A673 (cell line): ENCODE results near the gene IRS1. TPM values are rescaled to one million over a fixed set of nuclear protein-coding genes. Genes with fewer than 3 reads are reported as not detected.

ENCODE experiments used
- BruUV-seq: library from RNA; stranded (reverse); fragments of 400-500 nt; replicated peaks from 2 replicates; lab custom pipeline; 2021; lab: Mats Ljungman, UMichigan
- CTCF ChIA-PET: fragments of 300-600 bp; sonication (Branson Sonifier 250); formaldehyde crosslinking; loops from one replicate; lab custom pipeline; 2022; ENCODE audit warnings: antibody characterized with exemption; lab: Charles Lee
- POLR2A ChIA-PET: fragments of 300-600 bp; sonication (Branson Sonifier 250); formaldehyde crosslinking; loops from one replicate; lab custom pipeline; 2022; ENCODE audit warnings: antibody characterized with exemption; ENCODE audit not compliant: low non-redundant PET; lab: Charles Lee
- DNase-seq: peaks from one replicate; pipeline ENCODE4 v3.0.0-alpha.2; 2015; ENCODE audit warnings: low spot score
- H3K27ac ChIP-seq: fragments of 200-600 bp; sonication (generic); 2 replicates; pipeline ENCODE4 v1.5.1; 2016; ENCODE audit warnings: mixed run types, low read depth, mild to moderate bottlenecking, mixed read lengths, antibody characterized with exemption, low read length; ENCODE audit not compliant: poor library complexity, severe bottlenecking
- H3K27me3 ChIP-seq: fragments of 200-600 bp; sonication (generic); replicated peaks from 2 replicates; pipeline ENCODE4 v1.6.1; 2017; ENCODE audit warnings: mixed run types, low read depth, mild to moderate bottlenecking, mixed read lengths, antibody characterized with exemption, low read length; ENCODE audit not compliant: insufficient read depth, poor library complexity
- H3K36me3 ChIP-seq: fragments of 200-600 bp; sonication (generic); 2 replicates; pipeline ENCODE4 v1.6.1; 2016; ENCODE audit warnings: mixed run types, mild to moderate bottlenecking, mixed read lengths, antibody characterized with exemption, low read length; ENCODE audit not compliant: insufficient read depth, poor library complexity, severe bottlenecking
- H3K4me1 ChIP-seq: fragments of 200-600 bp; sonication (generic); 2 replicates; pipeline ENCODE4 v1.6.1; 2017; ENCODE audit warnings: mixed run types, mild to moderate bottlenecking, mixed read lengths, antibody characterized with exemption, low read length; ENCODE audit not compliant: insufficient read depth, poor library complexity, severe bottlenecking
- H3K4me3 ChIP-seq: fragments of 200-600 bp; sonication (generic); 2 replicates; pipeline ENCODE4 v1.5.1; 2016; ENCODE audit warnings: low read depth, mixed run types, mild to moderate bottlenecking, mixed read lengths, low read length; ENCODE audit not compliant: poor library complexity, severe bottlenecking
- H3K9me3 ChIP-seq: fragments of 200-600 bp; sonication (generic); 2 replicates; pipeline ENCODE4 v1.6.1; 2016; ENCODE audit warnings: mixed run types, low read depth, mild to moderate bottlenecking, mixed read lengths, antibody characterized with exemption, low read length; ENCODE audit not compliant: poor library complexity, severe bottlenecking
- EZH2 ChIP-seq: fragments of 200-600 bp; sonication (generic); IDR thresholded peaks from 2 replicates; pipeline ENCODE4 v1.6.1; 2017; ENCODE audit warnings: borderline replicate concordance, low read depth, mild to moderate bottlenecking, mixed read lengths, antibody characterized with exemption, low read length; ENCODE audit not compliant: poor library complexity, severe bottlenecking
- intact Hi-C: fragments of 100-400 bp; cut with micrococcal nuclease; formaldehyde crosslinking; loops from one replicate; pipeline ENCODE4 v1.10.0; 2022; ENCODE audit not compliant: unreplicated experiment
- total RNA-seq: library from RNA; stranded (reverse); gene quantifications from 2 replicates; pipeline ENCODE4 v1.2.3, GENCODE V29; 2021
- TF ChIP-seq, protein P1 (sequence below): fragments of 300-800, 200-600 bp; sonication (generic); conservative IDR thresholded peaks from 2 replicates; pipeline ENCODE4 v1.5.1; 2017; ENCODE audit warnings: low read depth, mild to moderate bottlenecking, antibody characterized with exemption, low read length, moderate library complexity, mixed read lengths

IRS1 gene
- total RNA-seq, 1 experiment from 2014 or later: 29.3 TPM

DNA sequence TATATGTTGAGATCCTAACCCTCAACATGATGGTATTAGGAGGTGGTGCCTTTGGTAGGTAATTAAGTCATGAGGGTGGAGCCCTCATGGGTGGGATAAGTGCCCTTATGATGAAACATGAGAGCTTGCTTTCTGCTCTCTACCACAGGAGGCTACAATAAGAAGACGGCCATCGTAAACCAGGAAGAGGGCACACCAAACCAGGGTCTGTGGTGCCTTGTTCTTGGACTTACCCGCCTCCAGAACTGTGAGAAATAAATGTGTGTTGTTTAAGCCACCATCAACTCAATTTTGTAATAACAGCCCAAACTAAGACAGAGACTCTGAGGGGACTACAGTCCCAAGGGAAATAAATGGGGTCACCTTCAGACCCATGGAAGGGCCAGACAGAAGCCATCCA, 52.3 kb downstream of the IRS1 start:
- CTCF ChIA-PET: no interaction called here
- BruUV-seq: no TSS peak
- Histone ChIP-seq H3K36me3 (no peaks in the 10 kb centered on the region), H3K4me1 (peaks cover 5% of the 10 kb centered on the region), H3K27ac (no peak overlapping the region), H3K4me3 (no peak overlapping the region), H3K9me3 (no peaks in the 10 kb centered on the region), H3K27me3 (no peaks in the 10 kb centered on the region)
- no peak for DNase-seq
- intact Hi-C loops: no loop called here
- POLR2A ChIA-PET: no interaction called here
- TF ChIP-seq, protein P1, sequence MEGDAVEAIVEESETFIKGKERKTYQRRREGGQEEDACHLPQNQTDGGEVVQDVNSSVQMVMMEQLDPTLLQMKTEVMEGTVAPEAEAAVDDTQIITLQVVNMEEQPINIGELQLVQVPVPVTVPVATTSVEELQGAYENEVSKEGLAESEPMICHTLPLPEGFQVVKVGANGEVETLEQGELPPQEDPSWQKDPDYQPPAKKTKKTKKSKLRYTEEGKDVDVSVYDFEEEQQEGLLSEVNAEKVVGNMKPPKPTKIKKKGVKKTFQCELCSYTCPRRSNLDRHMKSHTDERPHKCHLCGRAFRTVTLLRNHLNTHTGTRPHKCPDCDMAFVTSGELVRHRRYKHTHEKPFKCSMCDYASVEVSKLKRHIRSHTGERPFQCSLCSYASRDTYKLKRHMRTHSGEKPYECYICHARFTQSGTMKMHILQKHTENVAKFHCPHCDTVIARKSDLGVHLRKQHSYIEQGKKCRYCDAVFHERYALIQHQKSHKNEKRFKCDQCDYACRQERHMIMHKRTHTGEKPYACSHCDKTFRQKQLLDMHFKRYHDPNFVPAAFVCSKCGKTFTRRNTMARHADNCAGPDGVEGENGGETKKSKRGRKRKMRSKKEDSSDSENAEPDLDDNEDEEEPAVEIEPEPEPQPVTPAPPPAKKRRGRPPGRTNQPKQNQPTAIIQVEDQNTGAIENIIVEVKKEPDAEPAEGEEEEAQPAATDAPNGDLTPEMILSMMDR: no peak
- no peak for TF ChIP-seq EZH2

DNA sequence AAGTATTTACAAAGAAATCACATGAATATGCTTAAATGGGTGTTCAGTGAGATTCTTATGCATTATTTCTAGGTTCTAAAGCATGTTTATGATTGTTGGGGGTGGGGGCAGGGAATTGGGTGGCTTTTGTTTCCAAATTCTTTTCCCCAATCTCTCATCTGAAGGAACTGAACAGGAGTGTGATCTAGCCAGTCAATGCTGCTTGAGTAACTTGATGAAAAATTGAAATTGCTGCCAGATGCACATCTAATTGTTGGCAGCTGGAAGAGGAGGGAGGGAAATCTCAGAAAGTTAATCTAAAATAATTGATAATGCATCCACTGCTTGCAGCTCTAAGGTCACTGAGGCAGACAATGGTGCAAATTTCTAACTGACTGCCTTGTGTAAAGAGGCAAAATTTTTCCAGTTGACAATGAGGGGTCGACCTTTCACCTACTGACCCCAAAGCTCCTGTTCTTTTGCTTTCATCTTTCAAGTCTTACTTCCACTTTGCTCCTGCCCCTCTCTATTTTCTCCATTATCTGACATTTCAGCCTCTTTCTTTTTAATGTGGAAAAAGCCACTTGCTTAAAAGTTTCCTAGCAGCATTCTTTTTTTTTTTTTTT, 53.3 kb downstream of the IRS1 start:
- DNase-seq: no peak
- H3K27ac ChIP-seq: no peak overlapping the region
- POLR2A ChIA-PET: no interaction called here
- H3K36me3 ChIP-seq: no peaks in the 10 kb centered on the region
- CTCF ChIA-PET: no interaction called here
- no TSS peak for BruUV-seq
- no peak for TF ChIP-seq EZH2
- TF ChIP-seq, protein P1: no peak
- H3K9me3 ChIP-seq: no peaks in the 10 kb centered on the region
- H3K4me3 ChIP-seq: no peak overlapping the region
- H3K27me3 ChIP-seq: no peaks in the 10 kb centered on the region
- intact Hi-C loops: no loop called here
- peaks cover 5% of the 10 kb centered on the region for H3K4me1 ChIP-seq

DNA sequence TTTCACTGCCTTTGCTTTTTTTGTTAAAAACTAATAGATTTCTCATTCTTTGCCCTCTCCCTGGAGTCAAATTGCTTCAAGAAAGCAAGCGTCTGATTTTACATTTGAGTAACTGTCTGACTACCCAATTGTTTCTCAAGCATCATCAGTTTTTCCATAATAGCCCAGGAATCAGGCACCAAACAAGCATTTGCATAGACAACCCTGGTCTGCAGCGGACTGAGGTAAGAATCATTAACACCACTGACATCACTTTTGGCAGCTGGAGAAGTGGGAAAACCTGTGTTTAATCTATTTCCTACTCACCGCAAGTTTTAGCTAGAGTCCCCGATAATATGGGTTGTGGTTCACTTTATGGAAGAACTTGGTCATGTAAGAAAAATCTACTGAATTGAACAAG, 55.7 kb downstream of the IRS1 start:
- H3K4me3 ChIP-seq: no peak overlapping the region
- H3K27ac ChIP-seq: no peak overlapping the region
- H3K4me1 ChIP-seq: peaks cover 19% of the 10 kb centered on the region
- CTCF ChIA-PET: no interaction called here
- intact Hi-C loops: no loop called here
- H3K36me3 ChIP-seq: no peaks in the 10 kb centered on the region
- DNase-seq: no peak
- no TSS peak for BruUV-seq
- no peaks in the 10 kb centered on the region for H3K9me3 ChIP-seq
- H3K27me3 ChIP-seq: no peaks in the 10 kb centered on the region
- POLR2A ChIA-PET: no interaction called here
- no peak for TF ChIP-seq EZH2
- TF ChIP-seq, protein P1: no peak
